Cortex of kidney (tissue), 1 donor: ENCODE data around the gene HDAC4.

Source experiments
- DNase-seq: peaks from one replicate; lab custom pipeline; 2025; lab: John Stamatoyannopoulos, UW

The HDAC4 gene

GRCh38 chr2:239368906-239369552 lies 31.8 kb downstream of the HDAC4 start:
- DNase-seq = no peak

- no peak for DNase-seq
These were observed 32.5 kb downstream of the HDAC4 start for GRCh38 chr2:239368321-239368720.

GRCh38 chr2:239366740-239367139 lies 34.1 kb downstream of the HDAC4 start:
- no peak for DNase-seq

- no peak for DNase-seq
These were observed 34.9 kb downstream of the HDAC4 start for GRCh38 chr2:239365782-239366435.

- no peak for DNase-seq
These were observed 35.6 kb downstream of the HDAC4 start for GRCh38 chr2:239365071-239365781.

GRCh38 chr2:239363946-239364637 lies 36.7 kb downstream of the HDAC4 start:
- no peak for DNase-seq

GRCh38 chr2:239362507-239362906 lies 38.3 kb downstream of the HDAC4 start:
- DNase-seq = no peak

GRCh38 chr2:239361311-239361642 lies 39.5 kb downstream of the HDAC4 start:
- no peak for DNase-seq

- DNase-seq = no peak
These were observed 40.2 kb downstream of the HDAC4 start for GRCh38 chr2:239360421-239361310.

GRCh38 chr2:239360008-239360407 lies 40.8 kb downstream of the HDAC4 start:
- DNase-seq = no peak

GRCh38 chr2:239359196-239359912 lies 41.5 kb downstream of the HDAC4 start:
- no peak for DNase-seq

GRCh38 chr2:239358062-239358754 lies 42.6 kb downstream of the HDAC4 start:
- no peak for DNase-seq

- DNase-seq = no peak
These were observed 45.1 kb downstream of the HDAC4 start for GRCh38 chr2:239355724-239356123.

- no peak for DNase-seq
These were observed 45.7 kb downstream of the HDAC4 start for GRCh38 chr2:239355139-239355538.

- DNase-seq = no peak
These were observed 46.1 kb downstream of the HDAC4 start for GRCh38 chr2:239354791-239355136.

GRCh38 chr2:239354132-239354790 lies 46.6 kb downstream of the HDAC4 start:
- DNase-seq = no peak

GRCh38 chr2:239353692-239354091 lies 47.1 kb downstream of the HDAC4 start:
- DNase-seq = no peak

- no peak for DNase-seq
These were observed 49.1 kb downstream of the HDAC4 start for GRCh38 chr2:239351687-239352086.

- no peak for DNase-seq
These were observed 51.2 kb downstream of the HDAC4 start for GRCh38 chr2:239349453-239350135.
